ENCODE measurements around the gene COQ10A. TPM values are rescaled to one million over a fixed set of nuclear protein-coding genes. Genes with fewer than 3 reads are reported as not detected.

The COQ10A gene
- total and polyA plus RNA-seq, 2 of the 13 experiments (the other 11 are each of a cell fraction or from before 2014, with no cell fraction given), result 21.0 to 37.3 TPM

GRCh38 chr12:56266693-56267442 is at the start of gene COQ10A (continued):
- TF ChIP-seq KIAA2018 (CRISPR knock-in tag; IDR thresholded peaks at IDR 0.05; ENCODE audit: borderline replicate concordance) (no peak), AHDC1 (CRISPR knock-in tag; IDR thresholded peaks at IDR 0.05; ENCODE audit: borderline replicate concordance) (no peak), RBM22 (optimal IDR thresholded peaks at IDR 0.05; ENCODE audit: low read length) (no peak), ZNF496 (CRISPR knock-in tag; IDR thresholded peaks at IDR 0.05; ENCODE audit: insufficient replicate concordance) (no peak), ZNF335 (CRISPR knock-in tag; IDR thresholded peaks at IDR 0.05) (peak; percentile 81; the same call in 1 of the 2 replicates), ZNF761 (CRISPR knock-in tag; conservative IDR thresholded peaks at IDR 0.05) (peak; percentile 92; the same call in 1 of the 2 replicates), EED (CRISPR knock-in tag; IDR thresholded peaks at IDR 0.05) (no peak)
- TF ChIP-seq, protein P1, sequence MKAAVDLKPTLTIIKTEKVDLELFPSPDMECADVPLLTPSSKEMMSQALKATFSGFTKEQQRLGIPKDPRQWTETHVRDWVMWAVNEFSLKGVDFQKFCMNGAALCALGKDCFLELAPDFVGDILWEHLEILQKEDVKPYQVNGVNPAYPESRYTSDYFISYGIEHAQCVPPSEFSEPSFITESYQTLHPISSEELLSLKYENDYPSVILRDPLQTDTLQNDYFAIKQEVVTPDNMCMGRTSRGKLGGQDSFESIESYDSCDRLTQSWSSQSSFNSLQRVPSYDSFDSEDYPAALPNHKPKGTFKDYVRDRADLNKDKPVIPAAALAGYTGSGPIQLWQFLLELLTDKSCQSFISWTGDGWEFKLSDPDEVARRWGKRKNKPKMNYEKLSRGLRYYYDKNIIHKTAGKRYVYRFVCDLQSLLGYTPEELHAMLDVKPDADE (CRISPR knock-in tag; IDR thresholded peaks at IDR 0.05), result no peak
- TF ChIP-seq, protein P2, sequence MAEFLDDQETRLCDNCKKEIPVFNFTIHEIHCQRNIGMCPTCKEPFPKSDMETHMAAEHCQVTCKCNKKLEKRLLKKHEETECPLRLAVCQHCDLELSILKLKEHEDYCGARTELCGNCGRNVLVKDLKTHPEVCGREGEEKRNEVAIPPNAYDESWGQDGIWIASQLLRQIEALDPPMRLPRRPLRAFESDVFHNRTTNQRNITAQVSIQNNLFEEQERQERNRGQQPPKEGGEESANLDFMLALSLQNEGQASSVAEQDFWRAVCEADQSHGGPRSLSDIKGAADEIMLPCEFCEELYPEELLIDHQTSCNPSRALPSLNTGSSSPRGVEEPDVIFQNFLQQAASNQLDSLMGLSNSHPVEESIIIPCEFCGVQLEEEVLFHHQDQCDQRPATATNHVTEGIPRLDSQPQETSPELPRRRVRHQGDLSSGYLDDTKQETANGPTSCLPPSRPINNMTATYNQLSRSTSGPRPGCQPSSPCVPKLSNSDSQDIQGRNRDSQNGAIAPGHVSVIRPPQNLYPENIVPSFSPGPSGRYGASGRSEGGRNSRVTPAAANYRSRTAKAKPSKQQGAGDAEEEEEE (CRISPR knock-in tag; IDR thresholded peaks at IDR 0.05; ENCODE audit: borderline replicate concordance), result no peak

All from HepG2 (cell line).